ENCODE results near the gene PLA2G15. TPM values are rescaled to one million over a fixed set of nuclear protein-coding genes. Genes with fewer than 3 reads are reported as not detected.

Gene PLA2G15
- total RNA-seq, 1 experiment from 2014 or later = 4.6 TPM

GRCh38 chr16:68270353-68270752 is 25.2 kb downstream of the PLA2G15 start:
- POLR2A ChIA-PET = interaction anchor here (1.1 to 4.6 kb wide), 3 partner anchors 17 to 41 kb away, joined by 3 to 20 read pairs (median 16); partner anchors contain the start of genes PRMT7 and SLC7A6OS
- no TSS peak for BruUV-seq (replicated peaks)

GRCh38 chr16:68272507-68273209 is 27.5 kb downstream of the PLA2G15 start:
- no TSS peak for BruUV-seq (replicated peaks)
- Mint-ChIP-seq H3K4me3 (ENCODE audit: unreplicated experiment) (no peak overlapping the region), H3K9me3 (ENCODE audit: unreplicated experiment) (no peaks in the 10 kb centered on the region), H3K27me3 (ENCODE audit: insufficient read depth, unreplicated experiment) (no peaks in the 10 kb centered on the region), H3K27ac (ENCODE audit: low read depth, unreplicated experiment) (no peak overlapping the region), H3K36me3 (ENCODE audit: insufficient read depth, unreplicated experiment) (peaks cover 64% of the 10 kb centered on the region), H3K4me1 (ENCODE audit: insufficient read depth, unreplicated experiment) (peaks cover 20% of the 10 kb centered on the region)
- DNase-seq (ENCODE audit: unreplicated experiment) = no peak
- intact Hi-C loops (cut with micrococcal nuclease) = no loop called here
- CTCF ChIA-PET = interaction anchor here (0.7 to 5.9 kb wide), 8 partner anchors 9 to 1999 kb away, joined by 3 to 38 read pairs (median 5); partner anchors contain the start of gene SLC7A6
- no peak for TF ChIP-seq CTCF (IDR thresholded peaks at IDR 0.05; ENCODE audit: unreplicated experiment)
- POLR2A ChIA-PET = interaction anchor here (0.7 to 4.6 kb wide), 9 partner anchors 9 to 63 kb away, joined by 3 to 20 read pairs (median 3); partner anchors contain the start of genes PRMT7, SLC7A6 and SLC7A6OS

More at GRCh38 chr16:68270353-68270752, 25.2 kb downstream of the PLA2G15 start:
- CTCF ChIA-PET = interaction anchor here (0.7 to 5.9 kb wide), 4 partner anchors 8 to 1882 kb away, joined by 3 to 38 read pairs (median 8); no protein-coding TSS in a partner anchor
- Mint-ChIP-seq H3K4me3 (ENCODE audit: unreplicated experiment) (no peak overlapping the region), H3K9me3 (ENCODE audit: unreplicated experiment) (no peaks in the 10 kb centered on the region), H3K36me3 (ENCODE audit: insufficient read depth, unreplicated experiment) (peaks cover 51% of the 10 kb centered on the region), H3K4me1 (ENCODE audit: insufficient read depth, unreplicated experiment) (peaks cover 18% of the 10 kb centered on the region), H3K27me3 (ENCODE audit: insufficient read depth, unreplicated experiment) (no peaks in the 10 kb centered on the region), H3K27ac (ENCODE audit: low read depth, unreplicated experiment) (no peak overlapping the region)
- no peak for TF ChIP-seq CTCF (IDR thresholded peaks at IDR 0.05; ENCODE audit: unreplicated experiment)
- intact Hi-C loops (cut with micrococcal nuclease) = no loop called here
- DNase-seq (ENCODE audit: unreplicated experiment) = no peak

GRCh38 chr16:68273459-68273858 is 28.3 kb downstream of the PLA2G15 start:
- BruUV-seq (replicated peaks) = no TSS peak
- DNase-seq (ENCODE audit: unreplicated experiment) = no peak
- no peak for TF ChIP-seq CTCF (IDR thresholded peaks at IDR 0.05; ENCODE audit: unreplicated experiment)
- CTCF ChIA-PET = interaction anchor here (0.8 to 5.9 kb wide), 5 partner anchors 9 to 55 kb away, joined by 4 to 38 read pairs (median 12); partner anchors contain the start of gene SLC7A6
- H3K4me3 Mint-ChIP-seq (ENCODE audit: unreplicated experiment) = no peak overlapping the region
- peaks cover 69% of the 10 kb centered on the region for H3K36me3 Mint-ChIP-seq (ENCODE audit: insufficient read depth, unreplicated experiment)
- H3K27ac Mint-ChIP-seq (ENCODE audit: low read depth, unreplicated experiment) = no peak overlapping the region
- H3K4me1 Mint-ChIP-seq (ENCODE audit: insufficient read depth, unreplicated experiment) = peaks cover 20% of the 10 kb centered on the region
- POLR2A ChIA-PET = interaction anchor here (0.7 to 4.6 kb wide), 8 partner anchors 10 to 412 kb away, joined by 3 to 20 read pairs (median 6); partner anchors contain the start of genes PRMT7, SLC7A6 and SLC7A6OS
- H3K9me3 Mint-ChIP-seq (ENCODE audit: unreplicated experiment) = no peaks in the 10 kb centered on the region
- intact Hi-C loops (cut with micrococcal nuclease) = no loop called here
- H3K27me3 Mint-ChIP-seq (ENCODE audit: insufficient read depth, unreplicated experiment) = no peaks in the 10 kb centered on the region

- peaks cover 67% of the 10 kb centered on the region for H3K36me3 Mint-ChIP-seq (ENCODE audit: insufficient read depth, unreplicated experiment)
- no peaks in the 10 kb centered on the region for H3K9me3 Mint-ChIP-seq (ENCODE audit: unreplicated experiment)
- no peak for TF ChIP-seq CTCF (IDR thresholded peaks at IDR 0.05; ENCODE audit: unreplicated experiment)
- peaks cover 20% of the 10 kb centered on the region for H3K4me1 Mint-ChIP-seq (ENCODE audit: insufficient read depth, unreplicated experiment)
- no peak overlapping the region for H3K27ac Mint-ChIP-seq (ENCODE audit: low read depth, unreplicated experiment)
- ChIA-PET POLR2A (interaction anchor here (0.7 to 3.5 kb wide), 5 partner anchors 9 to 413 kb away, joined by 3 to 30 read pairs (median 4); partner anchors contain the start of genes PRMT7, SLC7A6 and SLC7A6OS), CTCF (interaction anchor here (2.9 to 5.9 kb wide), 2 partner anchors 10 to 12 kb away, joined by 15 to 38 read pairs; partner anchors contain the start of gene SLC7A6)
- BruUV-seq (replicated peaks) = no TSS peak
- H3K4me3 Mint-ChIP-seq (ENCODE audit: unreplicated experiment) = no peak overlapping the region
- no peaks in the 10 kb centered on the region for H3K27me3 Mint-ChIP-seq (ENCODE audit: insufficient read depth, unreplicated experiment)
- DNase-seq (ENCODE audit: unreplicated experiment) = no peak
- intact Hi-C loops (cut with micrococcal nuclease) = no loop called here
Observed at GRCh38 chr16:68273896-68274295, 28.7 kb downstream of the PLA2G15 start.

All from MCF 10A (cell line).